Measurements from ENCODE around the gene CPEB2.

Gene CPEB2

DNA sequence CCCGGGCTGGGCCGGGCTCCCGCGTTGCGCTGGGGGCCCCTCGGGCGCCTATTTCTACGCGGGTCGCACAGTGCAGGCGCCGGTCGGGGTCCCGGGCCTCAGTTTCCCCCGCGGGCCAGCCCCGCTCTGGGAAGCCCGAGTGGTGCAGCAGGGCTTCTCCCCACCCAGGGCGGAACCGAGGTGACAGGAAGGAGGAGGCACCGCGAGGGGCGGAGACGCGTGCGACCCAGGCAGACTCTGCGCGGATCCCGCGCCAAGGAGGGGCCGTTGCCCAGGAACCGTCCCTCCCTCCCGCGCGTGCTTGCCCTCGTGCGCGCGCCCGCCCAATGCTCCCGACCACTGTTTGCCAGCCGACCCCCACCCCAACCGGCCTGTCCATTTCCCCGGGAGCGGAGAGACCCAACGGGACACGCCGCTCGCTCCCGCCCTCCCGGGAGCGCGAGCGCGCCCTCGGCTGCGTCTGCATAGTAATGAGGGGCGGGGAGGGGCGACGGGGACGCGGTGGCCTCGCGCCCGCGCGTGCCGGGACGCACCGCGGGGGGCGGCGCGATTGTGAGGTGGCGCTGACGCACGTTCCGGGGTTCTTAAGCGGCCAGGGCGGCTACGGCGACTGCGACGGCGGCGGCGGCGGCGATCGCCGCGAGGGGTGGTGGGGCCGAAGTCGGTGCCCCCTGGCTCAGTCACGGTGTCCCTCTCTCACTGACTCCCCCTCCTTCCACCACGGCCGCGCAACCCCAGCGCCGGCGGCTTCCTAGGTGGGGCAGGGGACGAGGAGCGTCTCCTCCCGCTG lies at the start of gene CPEB2:
CPEB2 (plus strand) TSS at position 613 of the 790 bp plus-strand sequence. CDS start 193 bp downstream, outside the sequence.
- Mint-ChIP-seq H3K27ac (peak within 1 kb of the TSS; percentile 96), H3K4me3 (peak within 1 kb of the TSS; percentile 87), H3K36me3 (ENCODE audit: low read depth) (peaks cover 3% of the 10 kb centered on the region), H3K27me3 (no peaks in the 10 kb centered on the region), H3K9me3 (no peaks in the 10 kb centered on the region), H3K4me1 (ENCODE audit: low read depth) (peaks cover 25% of the 10 kb centered on the region)
- peak; percentile 95 for DNase-seq

DNA sequence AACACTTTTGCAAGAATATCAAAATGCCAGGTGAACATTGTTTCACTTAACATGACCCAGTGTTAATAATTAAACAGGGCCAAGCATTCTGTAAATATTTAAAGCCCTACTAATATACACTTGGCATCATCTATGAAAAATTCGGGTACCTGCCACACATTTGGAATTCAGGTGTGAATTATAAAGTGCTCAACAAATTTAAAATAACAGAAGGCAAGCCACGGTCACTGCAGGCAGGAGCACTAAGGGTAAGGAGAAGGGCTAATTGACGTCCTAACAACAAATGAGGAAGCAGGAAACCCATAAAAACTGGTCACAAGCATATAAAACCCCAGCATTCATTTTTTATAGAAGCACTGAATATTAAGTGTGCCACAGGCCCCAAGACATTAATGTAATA lies 43.8 kb upstream of the CPEB2 start:
- Mint-ChIP-seq H3K27ac (no peak overlapping the region), H3K27me3 (peaks cover 6% of the 10 kb centered on the region), H3K4me1 (ENCODE audit: low read depth) (no peaks in the 10 kb centered on the region), H3K9me3 (no peaks in the 10 kb centered on the region), H3K4me3 (no peak overlapping the region), H3K36me3 (ENCODE audit: low read depth) (no peaks in the 10 kb centered on the region)
- DNase-seq = no peak

DNA sequence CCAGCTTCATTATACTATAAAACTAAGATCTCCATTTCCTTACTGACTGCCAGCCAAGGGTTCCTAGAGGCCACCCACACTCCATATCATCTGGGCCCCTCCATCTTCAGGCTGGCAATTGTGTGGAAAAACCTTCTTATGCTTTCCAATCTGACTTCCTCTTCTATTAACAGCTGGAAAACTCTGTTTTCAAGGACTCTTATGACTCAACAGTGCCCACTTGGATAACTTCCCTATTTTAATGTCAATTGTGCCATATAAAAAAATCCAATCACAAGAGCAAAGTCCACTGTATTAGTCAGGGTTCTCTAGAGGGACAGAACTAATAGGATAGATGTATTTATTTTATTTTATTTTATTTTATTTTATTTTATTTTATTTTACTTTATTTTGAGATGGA lies 41.0 kb upstream of the CPEB2 start:
- DNase-seq = no peak
- no peaks in the 10 kb centered on the region for H3K4me1 Mint-ChIP-seq (ENCODE audit: low read depth)
- no peaks in the 10 kb centered on the region for H3K36me3 Mint-ChIP-seq (ENCODE audit: low read depth)
- peaks cover 11% of the 10 kb centered on the region for H3K27me3 Mint-ChIP-seq
- no peak overlapping the region for H3K4me3 Mint-ChIP-seq
- H3K27ac Mint-ChIP-seq = no peak overlapping the region
- H3K9me3 Mint-ChIP-seq = no peaks in the 10 kb centered on the region

DNA sequence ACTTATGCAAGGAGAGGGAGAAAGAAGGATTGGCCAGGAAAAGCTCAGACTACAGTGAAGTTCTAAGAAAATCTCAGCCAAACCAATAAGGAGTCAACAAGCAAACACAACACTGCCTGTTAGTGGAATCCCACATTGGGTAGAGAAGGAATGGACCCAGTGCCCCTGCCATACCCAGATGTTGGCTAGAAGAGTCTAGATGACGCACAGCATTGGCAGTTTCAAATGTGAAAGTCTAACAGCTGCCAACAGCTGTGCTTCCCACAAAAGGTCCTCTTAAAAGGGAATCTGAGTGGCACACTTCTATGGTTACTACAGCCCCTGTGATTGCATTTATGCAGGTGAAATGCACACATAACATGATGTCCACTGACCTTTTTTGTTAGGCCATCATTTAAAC lies 37.2 kb upstream of the CPEB2 start:
- DNase-seq = no peak
- H3K4me1 Mint-ChIP-seq (ENCODE audit: low read depth) = no peaks in the 10 kb centered on the region
- H3K9me3 Mint-ChIP-seq = no peaks in the 10 kb centered on the region
- peaks cover 31% of the 10 kb centered on the region for H3K27me3 Mint-ChIP-seq
- H3K36me3 Mint-ChIP-seq (ENCODE audit: low read depth) = no peaks in the 10 kb centered on the region
- H3K4me3 Mint-ChIP-seq = no peak overlapping the region
- no peak overlapping the region for H3K27ac Mint-ChIP-seq

DNA sequence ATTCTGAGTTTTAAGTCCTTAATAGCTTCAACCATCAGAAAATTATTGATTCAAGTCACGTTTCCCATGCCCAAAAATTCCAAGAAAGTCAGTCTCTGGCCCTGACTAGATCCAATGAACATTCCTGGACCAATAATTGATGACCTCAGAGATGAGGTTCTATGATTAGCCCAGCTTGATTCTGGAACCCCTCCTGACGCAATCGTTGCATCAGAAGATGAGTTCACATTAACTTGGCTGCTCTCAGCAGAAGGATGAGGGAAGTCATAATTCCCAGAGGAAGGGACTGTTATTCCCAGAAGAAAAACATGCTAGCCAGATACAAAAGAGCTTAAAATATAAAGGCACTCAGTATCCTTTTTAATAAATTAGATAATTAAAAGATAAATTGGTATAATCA lies 34.3 kb upstream of the CPEB2 start:
- H3K36me3 Mint-ChIP-seq (ENCODE audit: low read depth) = peaks cover 2% of the 10 kb centered on the region
- H3K27me3 Mint-ChIP-seq = peaks cover 54% of the 10 kb centered on the region
- H3K4me1 Mint-ChIP-seq (ENCODE audit: low read depth) = no peaks in the 10 kb centered on the region
- H3K4me3 Mint-ChIP-seq = no peak overlapping the region
- DNase-seq = no peak
- peaks cover 2% of the 10 kb centered on the region for H3K9me3 Mint-ChIP-seq
- H3K27ac Mint-ChIP-seq = no peak overlapping the region

DNA sequence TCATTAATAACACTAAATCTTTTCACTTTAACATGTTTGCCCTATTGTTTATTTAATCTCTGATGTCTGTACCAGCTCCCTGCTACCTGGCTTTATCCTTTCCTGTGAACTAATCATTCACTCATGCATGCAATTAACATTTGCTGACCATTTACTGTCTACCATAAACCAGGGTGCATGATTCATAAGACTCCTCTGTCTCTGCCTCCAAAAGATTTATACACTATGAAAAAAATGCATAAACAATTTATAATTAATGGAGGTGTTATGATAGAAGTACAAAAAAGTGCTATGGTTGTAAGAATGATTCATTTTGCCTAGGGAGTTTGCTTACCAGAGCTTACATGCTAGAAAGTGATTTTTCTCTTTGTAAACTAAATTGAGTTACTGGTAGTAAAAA lies 24.5 kb upstream of the CPEB2 start:
- Mint-ChIP-seq H3K27me3 (peaks cover 33% of the 10 kb centered on the region), H3K36me3 (ENCODE audit: low read depth) (no peaks in the 10 kb centered on the region), H3K4me1 (ENCODE audit: low read depth) (no peaks in the 10 kb centered on the region), H3K27ac (no peak overlapping the region), H3K4me3 (no peak overlapping the region), H3K9me3 (peaks cover 5% of the 10 kb centered on the region)
- DNase-seq = no peak

DNA sequence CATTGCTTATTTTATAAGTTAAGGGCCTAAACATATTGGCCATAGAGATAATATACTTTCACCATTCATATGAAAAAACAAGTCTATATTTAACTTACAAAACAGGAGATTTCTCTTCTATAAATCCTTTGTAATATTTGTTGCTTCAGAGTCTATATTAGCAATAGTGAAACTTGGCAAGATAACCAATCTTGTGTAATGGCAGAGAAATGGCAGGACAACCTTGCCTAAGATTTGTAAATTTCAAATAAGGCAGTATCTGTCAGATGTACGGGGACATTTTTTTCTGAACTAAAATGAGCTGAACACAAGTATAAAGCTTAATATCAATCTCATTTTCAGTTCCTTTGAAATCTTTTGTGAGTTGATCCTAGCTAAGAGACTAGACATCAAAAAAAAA lies 17.8 kb upstream of the CPEB2 start:
- Mint-ChIP-seq H3K36me3 (ENCODE audit: low read depth) (no peaks in the 10 kb centered on the region), H3K27ac (no peak overlapping the region), H3K9me3 (no peaks in the 10 kb centered on the region), H3K4me3 (no peak overlapping the region), H3K4me1 (ENCODE audit: low read depth) (no peaks in the 10 kb centered on the region), H3K27me3 (peaks cover 12% of the 10 kb centered on the region)
- DNase-seq = no peak

DNA sequence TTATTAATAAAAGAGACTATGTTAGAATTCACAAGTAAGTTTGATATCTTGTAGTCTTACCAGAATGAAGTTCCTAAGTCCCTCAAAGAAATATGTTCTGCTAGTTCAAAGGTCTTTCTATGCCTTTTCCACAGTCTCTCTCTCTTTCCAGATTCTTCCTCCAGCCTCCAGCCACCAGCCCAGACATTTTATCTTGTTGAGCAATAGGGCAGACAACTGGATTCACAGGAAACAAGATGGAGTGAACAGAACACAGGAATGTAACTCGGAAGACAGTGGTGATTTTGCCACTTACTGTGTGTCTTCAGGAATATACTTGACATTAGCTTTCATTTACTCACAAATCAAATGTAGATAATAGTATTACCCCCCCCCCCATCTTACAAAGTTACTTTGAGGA lies 17.1 kb upstream of the CPEB2 start:
- Mint-ChIP-seq H3K36me3 (ENCODE audit: low read depth) (no peaks in the 10 kb centered on the region), H3K27me3 (peaks cover 14% of the 10 kb centered on the region), H3K4me3 (no peak overlapping the region), H3K27ac (no peak overlapping the region), H3K9me3 (no peaks in the 10 kb centered on the region), H3K4me1 (ENCODE audit: low read depth) (no peaks in the 10 kb centered on the region)
- no peak for DNase-seq

DNA sequence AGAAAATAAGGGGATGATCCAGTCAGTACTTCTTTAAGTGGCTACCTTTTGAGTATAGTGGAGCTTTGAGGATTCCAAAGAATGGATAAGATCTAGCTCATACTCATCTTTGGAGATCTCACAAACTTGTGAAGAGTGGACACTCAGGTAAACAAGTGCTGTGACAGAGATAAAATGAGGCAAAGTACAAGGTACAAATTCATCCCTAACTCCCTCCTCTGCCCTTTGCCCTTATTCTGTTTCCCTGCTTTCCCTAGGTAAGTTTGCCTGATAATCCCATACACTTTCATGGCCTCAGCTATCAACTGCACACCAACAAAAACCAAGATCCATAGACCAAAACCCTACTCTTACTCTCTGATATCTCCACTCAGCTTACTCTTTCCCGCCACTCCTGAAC lies 16.4 kb upstream of the CPEB2 start:
- Mint-ChIP-seq H3K9me3 (no peaks in the 10 kb centered on the region), H3K36me3 (ENCODE audit: low read depth) (no peaks in the 10 kb centered on the region), H3K4me3 (no peak overlapping the region), H3K4me1 (ENCODE audit: low read depth) (no peaks in the 10 kb centered on the region), H3K27me3 (peaks cover 13% of the 10 kb centered on the region), H3K27ac (no peak overlapping the region)
- no peak for DNase-seq

DNA sequence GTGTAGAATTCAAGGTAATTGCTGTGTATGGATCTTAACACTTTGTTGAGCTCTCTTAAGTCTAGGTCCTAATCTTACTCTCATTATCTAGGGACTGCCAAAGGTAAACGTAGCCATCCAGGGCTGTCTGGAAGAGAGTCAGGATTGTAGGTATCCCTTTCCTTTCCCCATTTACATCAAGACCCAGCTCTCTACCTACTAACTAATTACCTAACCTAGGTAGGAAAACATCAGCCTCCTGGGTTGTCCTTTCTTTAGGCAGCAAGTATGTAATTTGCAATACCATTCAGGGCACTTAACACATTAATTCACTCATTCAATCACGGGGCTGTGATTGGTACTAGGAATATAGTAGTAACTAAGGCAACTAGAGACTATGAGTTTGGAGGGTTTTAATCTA lies 15.2 kb upstream of the CPEB2 start:
- no peak for DNase-seq
- no peak overlapping the region for H3K4me3 Mint-ChIP-seq
- no peaks in the 10 kb centered on the region for H3K36me3 Mint-ChIP-seq (ENCODE audit: low read depth)
- H3K9me3 Mint-ChIP-seq = no peaks in the 10 kb centered on the region
- H3K4me1 Mint-ChIP-seq (ENCODE audit: low read depth) = no peaks in the 10 kb centered on the region
- peaks cover 12% of the 10 kb centered on the region for H3K27me3 Mint-ChIP-seq
- H3K27ac Mint-ChIP-seq = no peak overlapping the region

DNA sequence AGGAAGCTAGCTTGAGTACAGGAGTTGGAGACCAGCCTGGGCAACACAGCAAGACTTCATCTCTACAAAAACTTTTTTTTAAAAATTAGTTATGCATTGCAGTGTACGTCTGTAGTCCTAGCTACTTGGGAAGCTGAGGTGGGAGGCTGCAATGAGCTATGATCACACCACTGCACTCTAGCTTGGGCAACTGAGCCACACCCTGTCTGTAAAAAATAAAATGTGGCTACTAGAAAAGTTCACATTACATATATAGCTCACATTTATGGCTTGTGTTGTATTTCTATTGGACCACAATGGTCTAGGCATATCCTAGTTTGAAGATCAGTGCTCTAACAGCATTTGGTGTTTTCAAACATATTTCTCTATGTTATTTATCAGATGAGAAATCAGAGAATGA lies 11.8 kb upstream of the CPEB2 start:
- no peak overlapping the region for H3K4me3 Mint-ChIP-seq
- H3K27ac Mint-ChIP-seq = no peak overlapping the region
- no peaks in the 10 kb centered on the region for H3K9me3 Mint-ChIP-seq

DNA sequence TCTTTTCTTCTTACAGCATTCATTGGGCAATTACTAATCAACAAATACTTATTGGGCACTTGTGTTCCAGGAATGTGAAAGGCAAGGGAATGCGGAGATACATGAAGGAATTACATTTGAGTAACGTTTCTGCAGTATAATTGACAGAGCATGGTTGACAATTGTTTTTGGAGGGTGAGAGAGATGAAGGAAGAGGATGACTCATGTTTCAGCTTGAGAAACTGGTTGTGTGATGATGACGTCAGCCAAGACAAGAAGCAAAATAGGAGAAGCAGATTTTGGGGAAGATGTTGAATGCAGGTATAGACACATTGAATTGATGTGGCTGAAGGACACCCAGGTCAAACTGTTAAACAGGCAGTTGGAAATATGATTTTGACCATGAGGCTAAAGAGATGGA lies 8.0 kb upstream of the CPEB2 start:
- Mint-ChIP-seq H3K4me3 (no peak overlapping the region), H3K9me3 (no peaks in the 10 kb centered on the region), H3K27me3 (peaks cover 7% of the 10 kb centered on the region), H3K27ac (no peak overlapping the region), H3K4me1 (ENCODE audit: low read depth) (peaks cover 8% of the 10 kb centered on the region), H3K36me3 (ENCODE audit: low read depth) (no peaks in the 10 kb centered on the region)
- no peak for DNase-seq

More for the DNA sequence above, 11.8 kb upstream of the CPEB2 start:
- Mint-ChIP-seq H3K36me3 (ENCODE audit: low read depth) (no peaks in the 10 kb centered on the region), H3K27me3 (peaks cover 14% of the 10 kb centered on the region), H3K4me1 (ENCODE audit: low read depth) (peaks cover 8% of the 10 kb centered on the region)
- DNase-seq = no peak

DNA sequence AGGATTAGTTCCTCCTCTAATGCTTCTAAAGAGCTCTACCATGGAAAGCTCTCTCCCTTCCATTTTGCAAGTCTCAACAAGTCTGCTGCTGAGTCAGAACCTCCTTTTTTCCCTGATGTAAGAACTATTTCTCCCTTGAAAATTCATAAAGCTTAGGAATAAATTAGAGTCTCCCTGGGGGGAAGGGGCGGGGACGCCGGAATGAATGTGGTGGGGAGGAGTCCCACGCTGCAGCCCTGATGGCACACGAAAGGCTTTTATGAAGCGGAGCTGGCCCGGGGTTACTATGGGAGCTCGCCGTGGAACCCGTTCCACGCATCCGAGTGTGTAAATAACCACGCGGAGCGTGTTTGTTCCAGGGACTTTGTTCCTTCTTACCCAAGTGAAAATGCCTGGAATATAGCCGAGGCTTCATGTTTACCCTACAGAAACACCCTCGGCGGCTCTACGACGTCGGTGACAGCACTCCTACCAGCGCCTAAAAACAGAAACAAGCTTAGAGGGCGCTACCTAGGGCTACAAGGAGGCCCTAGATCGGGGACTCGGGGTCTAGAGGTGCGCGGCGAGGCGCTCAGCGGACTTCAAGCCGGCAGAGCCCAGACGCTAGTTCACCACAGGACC lies 923 bp upstream of the CPEB2 start:
- no peaks in the 10 kb centered on the region for H3K9me3 Mint-ChIP-seq
- peak overlapping the region; percentile 87 for H3K4me3 Mint-ChIP-seq
- H3K27ac Mint-ChIP-seq = peak overlapping the region; percentile 96
- DNase-seq = no peak
- peaks cover 3% of the 10 kb centered on the region for H3K36me3 Mint-ChIP-seq (ENCODE audit: low read depth)
- peaks cover 21% of the 10 kb centered on the region for H3K4me1 Mint-ChIP-seq (ENCODE audit: low read depth)
- no peaks in the 10 kb centered on the region for H3K27me3 Mint-ChIP-seq

DNA sequence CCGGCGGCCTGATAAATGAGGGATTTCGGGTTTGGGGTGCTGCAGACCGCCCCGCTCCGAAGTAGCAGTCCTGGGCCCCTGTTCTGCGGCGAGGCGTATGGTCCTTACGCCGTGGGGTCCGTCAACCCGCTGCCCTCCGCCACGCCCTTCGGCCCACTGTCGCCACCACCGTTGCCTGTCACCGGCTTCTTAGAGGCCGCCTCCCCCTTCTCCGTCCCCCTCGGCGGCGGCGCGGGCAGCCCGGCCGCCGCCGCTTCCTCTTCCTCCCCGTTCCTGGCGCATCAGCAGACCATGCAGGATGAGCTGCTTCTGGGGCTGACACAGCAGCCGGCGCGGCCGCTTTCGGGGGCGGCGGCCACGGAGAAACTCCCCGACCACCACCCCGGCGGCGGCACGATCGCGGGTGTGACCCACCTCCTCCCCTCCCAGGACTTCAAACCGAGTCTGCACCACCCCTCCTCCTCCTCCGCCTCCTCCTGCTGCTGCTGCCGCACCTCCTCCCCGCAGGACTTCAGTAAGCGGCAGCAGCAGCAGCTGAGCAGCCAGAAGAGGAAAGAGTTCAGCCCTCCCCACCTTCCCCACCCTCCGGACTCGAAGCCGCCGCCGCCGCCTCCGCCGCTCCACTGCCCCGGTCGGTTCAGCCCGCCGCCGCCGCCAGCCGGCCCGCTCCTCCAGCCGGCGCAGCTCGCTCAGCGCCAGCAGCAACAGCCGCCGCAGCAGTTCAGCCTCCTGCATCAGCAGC lies 549 bp downstream of the CPEB2 start:
- no peaks in the 10 kb centered on the region for H3K27me3 Mint-ChIP-seq

DNA sequence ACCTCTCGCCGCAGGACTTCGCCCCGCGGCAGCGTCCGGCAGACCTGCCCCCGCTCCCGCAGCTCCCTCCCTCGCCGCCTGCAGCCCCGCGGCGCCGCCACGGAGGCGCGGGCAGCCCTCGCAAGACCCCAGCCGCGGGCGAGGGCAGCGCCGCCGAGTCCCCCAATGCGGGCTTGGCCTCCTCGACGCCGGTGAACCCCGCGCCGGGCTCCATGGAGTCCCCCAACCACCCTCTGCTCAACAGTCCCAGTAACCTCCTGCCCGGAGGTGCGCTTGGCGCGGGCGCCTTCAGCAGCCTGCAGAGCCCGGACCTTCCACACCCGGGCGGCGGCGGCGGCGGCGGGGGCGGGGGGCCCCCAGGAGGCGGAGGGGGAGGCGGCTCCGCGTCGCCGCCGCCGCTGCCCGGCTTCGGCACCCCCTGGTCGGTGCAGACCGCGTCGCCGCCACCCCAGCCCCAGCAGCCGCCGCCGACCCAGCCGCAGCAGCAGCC lies 1.2 kb downstream of the CPEB2 start:
- Mint-ChIP-seq H3K27ac (peak overlapping the region; percentile 79), H3K36me3 (ENCODE audit: low read depth) (peaks cover 11% of the 10 kb centered on the region), H3K27me3 (no peaks in the 10 kb centered on the region), H3K4me3 (peak overlapping the region; percentile 87), H3K4me1 (ENCODE audit: low read depth) (peaks cover 31% of the 10 kb centered on the region), H3K9me3 (no peaks in the 10 kb centered on the region)
- no peak for DNase-seq

More for the DNA sequence above, 549 bp downstream of the CPEB2 start:
- no peaks in the 10 kb centered on the region for H3K9me3 Mint-ChIP-seq
- H3K36me3 Mint-ChIP-seq (ENCODE audit: low read depth) = peaks cover 7% of the 10 kb centered on the region
- peaks cover 29% of the 10 kb centered on the region for H3K4me1 Mint-ChIP-seq (ENCODE audit: low read depth)
- peak; percentile 85 for DNase-seq
- peak overlapping the region; percentile 96 for H3K27ac Mint-ChIP-seq
- peak overlapping the region; percentile 87 for H3K4me3 Mint-ChIP-seq
